WTC11 (cell line): Measurements from ENCODE around the gene MRC1. TPM values are rescaled to one million over a fixed set of nuclear protein-coding genes. Genes with fewer than 3 reads are reported as not detected.

ENCODE experiments used
- ATAC-seq: fragments of 200-7000 bp; cut with Tn5 transposase; 2 replicates; pipeline ENCODE4 v1.10.0; 2021; ENCODE audit warnings: mild to moderate bottlenecking, moderate library complexity
- CTCF ChIA-PET: fragments of 300-600 bp; sonication (Branson Sonifier 250); formaldehyde crosslinking; loops from one replicate; lab custom pipeline; 2021; ENCODE audit warnings: antibody characterized with exemption; lab: Charles Lee
- POLR2A ChIA-PET: fragments of 350-600 bp; sonication (Branson Sonifier 250); formaldehyde crosslinking; loops from one replicate; lab custom pipeline; 2021; ENCODE audit warnings: antibody characterized with exemption; lab: Charles Lee
- DNase-seq: peaks from one replicate; pipeline ENCODE4 v3.0.0; 2021; ENCODE audit warnings: low spot score
- H3K27ac Mint-ChIP-seq: 2 replicates; pipeline ENCODE4 v1.8.0; 2021; ENCODE audit warnings: mixed read lengths
- H3K27me3 Mint-ChIP-seq: 2 replicates; pipeline ENCODE4 v1.8.0; 2021; ENCODE audit warnings: low read depth, mild to moderate bottlenecking, moderate library complexity, mixed read lengths
- H3K36me3 Mint-ChIP-seq: 2 replicates; pipeline ENCODE4 v1.8.0; 2021; ENCODE audit warnings: mixed read lengths
- H3K4me1 Mint-ChIP-seq: 2 replicates; pipeline ENCODE4 v1.8.0; 2022; ENCODE audit warnings: mixed read lengths
- H3K4me3 Mint-ChIP-seq: 2 replicates; pipeline ENCODE4 v1.8.0; 2021; ENCODE audit warnings: mild to moderate bottlenecking, moderate library complexity, mixed read lengths
- H3K9me3 Mint-ChIP-seq: 2 replicates; pipeline ENCODE4 v1.8.0; 2021; ENCODE audit warnings: mixed read lengths
- CREM ChIP-seq: sonication (generic); formaldehyde crosslinking; IDR thresholded peaks from 2 replicates; pipeline ENCODE4 v1.8.1; 2022; ENCODE audit warnings: mild to moderate bottlenecking, missing genetic modification reagents, moderate library complexity
- JUN ChIP-seq: sonication (generic); formaldehyde crosslinking; IDR thresholded peaks from 2 replicates; pipeline ENCODE4 v1.8.0; 2023; ENCODE audit warnings: mild to moderate bottlenecking, missing genetic modification reagents
- MXD4 ChIP-seq: fragments of 250-450 bp; sonication (Bioruptor Pico); IDR thresholded peaks from 2 replicates; pipeline ENCODE4 v1.8.0; 2021; ENCODE audit warnings: mild to moderate bottlenecking, moderate library complexity, borderline replicate concordance
- NFE2L1 ChIP-seq: sonication (generic); formaldehyde crosslinking; IDR thresholded peaks from 2 replicates; pipeline ENCODE4 v1.8.1; 2023; ENCODE audit warnings: missing genetic modification reagents
- OVOL2 ChIP-seq: fragments of 250-450 bp; sonication (Bioruptor Pico); IDR thresholded peaks from 2 replicates; pipeline ENCODE4 v1.9.0; 2021; ENCODE audit warnings: mild to moderate bottlenecking, borderline replicate concordance
- TP53 ChIP-seq: sonication (generic); formaldehyde crosslinking; IDR thresholded peaks from 2 replicates; pipeline ENCODE4 v1.8.1; 2023; ENCODE audit warnings: mild to moderate bottlenecking, missing genetic modification reagents
- USF2 ChIP-seq: sonication (generic); formaldehyde crosslinking; IDR thresholded peaks from 2 replicates; pipeline ENCODE4 v1.8.1; 2023; ENCODE audit warnings: mild to moderate bottlenecking, missing genetic modification reagents, moderate library complexity
- ZSCAN18 ChIP-seq: fragments of 250-450 bp; sonication (Bioruptor Pico); IDR thresholded peaks from 2 replicates; pipeline ENCODE4 v2.1.2; 2022; ENCODE audit warnings: mild to moderate bottlenecking, moderate library complexity
- total RNA-seq: library from RNA; stranded (reverse); gene quantifications from 3 replicates; pipeline ENCODE4 v1.2.3, GENCODE V29; 2021
- TF ChIP-seq, protein P1 (sequence below): sonication (generic); formaldehyde crosslinking; IDR thresholded peaks from 2 replicates; pipeline ENCODE4 v1.8.1; 2023; ENCODE audit warnings: mild to moderate bottlenecking, missing genetic modification reagents
- TF ChIP-seq, protein P2 (sequence below): sonication (generic); formaldehyde crosslinking; IDR thresholded peaks from 2 replicates; pipeline ENCODE4 v1.8.1; 2023; ENCODE audit warnings: mild to moderate bottlenecking, missing genetic modification reagents, borderline replicate concordance
- TF ChIP-seq, protein P3 (sequence below): fragments of 250-450 bp; sonication (Bioruptor Pico); IDR thresholded peaks from 2 replicates; pipeline ENCODE4 v1.9.0; 2021; ENCODE audit warnings: mild to moderate bottlenecking, borderline replicate concordance

Gene MRC1
- total RNA-seq, 1 experiment from 2014 or later = 0.33 TPM

- TF ChIP-seq, protein P1, sequence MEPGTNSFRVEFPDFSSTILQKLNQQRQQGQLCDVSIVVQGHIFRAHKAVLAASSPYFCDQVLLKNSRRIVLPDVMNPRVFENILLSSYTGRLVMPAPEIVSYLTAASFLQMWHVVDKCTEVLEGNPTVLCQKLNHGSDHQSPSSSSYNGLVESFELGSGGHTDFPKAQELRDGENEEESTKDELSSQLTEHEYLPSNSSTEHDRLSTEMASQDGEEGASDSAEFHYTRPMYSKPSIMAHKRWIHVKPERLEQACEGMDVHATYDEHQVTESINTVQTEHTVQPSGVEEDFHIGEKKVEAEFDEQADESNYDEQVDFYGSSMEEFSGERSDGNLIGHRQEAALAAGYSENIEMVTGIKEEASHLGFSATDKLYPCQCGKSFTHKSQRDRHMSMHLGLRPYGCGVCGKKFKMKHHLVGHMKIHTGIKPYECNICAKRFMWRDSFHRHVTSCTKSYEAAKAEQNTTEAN = no peak
- TF ChIP-seq OVOL2 (CRISPR knock-in tag) (no peak), TP53 (no peak), ZSCAN18 (CRISPR knock-in tag) (no peak)
Measured at GRCh38 chr10:17811146-17811865, 2.2 kb downstream of the MRC1 start (continued).

DNA sequence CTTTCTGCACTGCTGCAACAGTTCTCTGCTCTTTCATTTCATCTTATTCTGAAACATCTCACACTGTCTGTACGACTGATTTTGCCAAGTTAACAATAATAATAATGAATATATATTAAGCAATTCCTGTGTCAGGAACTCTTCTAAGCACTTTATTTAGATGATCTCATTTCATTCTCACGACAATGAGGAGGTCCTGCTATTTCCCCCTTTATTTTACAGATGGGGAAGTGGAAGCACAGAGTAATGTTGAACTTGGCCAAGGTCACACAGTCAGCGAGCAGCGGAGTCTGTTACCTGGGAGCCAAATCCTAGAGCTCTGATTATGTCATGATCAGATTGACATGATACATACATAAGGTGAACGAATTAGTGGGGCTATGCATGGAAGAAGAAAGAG, 5.8 kb downstream of the MRC1 start:
- no peak overlapping the region for H3K27ac Mint-ChIP-seq
- ChIA-PET CTCF (interaction anchor here (1.4 kb wide), 1 partner anchor 11 kb away, joined by 4 read pairs; no protein-coding TSS in a partner anchor), POLR2A (no interaction called here)
- no peaks in the 10 kb centered on the region for H3K36me3 Mint-ChIP-seq
- H3K4me3 Mint-ChIP-seq = no peak overlapping the region
- H3K9me3 Mint-ChIP-seq = no peaks in the 10 kb centered on the region
- H3K4me1 Mint-ChIP-seq = no peaks in the 10 kb centered on the region; the same call in 1 of the 2 replicates
- TF ChIP-seq USF2 (CRISPR knock-in tag) = no peak
- TF ChIP-seq NFE2L1 (CRISPR knock-in tag) = no peak
- no peak for TF ChIP-seq MXD4 (CRISPR knock-in tag)
- TF ChIP-seq, protein P2, sequence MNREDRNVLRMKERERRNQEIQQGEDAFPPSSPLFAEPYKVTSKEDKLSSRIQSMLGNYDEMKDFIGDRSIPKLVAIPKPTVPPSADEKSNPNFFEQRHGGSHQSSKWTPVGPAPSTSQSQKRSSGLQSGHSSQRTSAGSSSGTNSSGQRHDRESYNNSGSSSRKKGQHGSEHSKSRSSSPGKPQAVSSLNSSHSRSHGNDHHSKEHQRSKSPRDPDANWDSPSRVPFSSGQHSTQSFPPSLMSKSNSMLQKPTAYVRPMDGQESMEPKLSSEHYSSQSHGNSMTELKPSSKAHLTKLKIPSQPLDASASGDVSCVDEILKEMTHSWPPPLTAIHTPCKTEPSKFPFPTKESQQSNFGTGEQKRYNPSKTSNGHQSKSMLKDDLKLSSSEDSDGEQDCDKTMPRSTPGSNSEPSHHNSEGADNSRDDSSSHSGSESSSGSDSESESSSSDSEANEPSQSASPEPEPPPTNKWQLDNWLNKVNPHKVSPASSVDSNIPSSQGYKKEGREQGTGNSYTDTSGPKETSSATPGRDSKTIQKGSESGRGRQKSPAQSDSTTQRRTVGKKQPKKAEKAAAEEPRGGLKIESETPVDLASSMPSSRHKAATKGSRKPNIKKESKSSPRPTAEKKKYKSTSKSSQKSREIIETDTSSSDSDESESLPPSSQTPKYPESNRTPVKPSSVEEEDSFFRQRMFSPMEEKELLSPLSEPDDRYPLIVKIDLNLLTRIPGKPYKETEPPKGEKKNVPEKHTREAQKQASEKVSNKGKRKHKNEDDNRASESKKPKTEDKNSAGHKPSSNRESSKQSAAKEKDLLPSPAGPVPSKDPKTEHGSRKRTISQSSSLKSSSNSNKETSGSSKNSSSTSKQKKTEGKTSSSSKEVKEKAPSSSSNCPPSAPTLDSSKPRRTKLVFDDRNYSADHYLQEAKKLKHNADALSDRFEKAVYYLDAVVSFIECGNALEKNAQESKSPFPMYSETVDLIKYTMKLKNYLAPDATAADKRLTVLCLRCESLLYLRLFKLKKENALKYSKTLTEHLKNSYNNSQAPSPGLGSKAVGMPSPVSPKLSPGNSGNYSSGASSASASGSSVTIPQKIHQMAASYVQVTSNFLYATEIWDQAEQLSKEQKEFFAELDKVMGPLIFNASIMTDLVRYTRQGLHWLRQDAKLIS = no peak
- no peak for TF ChIP-seq ZSCAN18 (CRISPR knock-in tag)
- no peak for TF ChIP-seq CREM (CRISPR knock-in tag)
- TF ChIP-seq JUN (CRISPR knock-in tag) = no peak
- TF ChIP-seq, protein P3, sequence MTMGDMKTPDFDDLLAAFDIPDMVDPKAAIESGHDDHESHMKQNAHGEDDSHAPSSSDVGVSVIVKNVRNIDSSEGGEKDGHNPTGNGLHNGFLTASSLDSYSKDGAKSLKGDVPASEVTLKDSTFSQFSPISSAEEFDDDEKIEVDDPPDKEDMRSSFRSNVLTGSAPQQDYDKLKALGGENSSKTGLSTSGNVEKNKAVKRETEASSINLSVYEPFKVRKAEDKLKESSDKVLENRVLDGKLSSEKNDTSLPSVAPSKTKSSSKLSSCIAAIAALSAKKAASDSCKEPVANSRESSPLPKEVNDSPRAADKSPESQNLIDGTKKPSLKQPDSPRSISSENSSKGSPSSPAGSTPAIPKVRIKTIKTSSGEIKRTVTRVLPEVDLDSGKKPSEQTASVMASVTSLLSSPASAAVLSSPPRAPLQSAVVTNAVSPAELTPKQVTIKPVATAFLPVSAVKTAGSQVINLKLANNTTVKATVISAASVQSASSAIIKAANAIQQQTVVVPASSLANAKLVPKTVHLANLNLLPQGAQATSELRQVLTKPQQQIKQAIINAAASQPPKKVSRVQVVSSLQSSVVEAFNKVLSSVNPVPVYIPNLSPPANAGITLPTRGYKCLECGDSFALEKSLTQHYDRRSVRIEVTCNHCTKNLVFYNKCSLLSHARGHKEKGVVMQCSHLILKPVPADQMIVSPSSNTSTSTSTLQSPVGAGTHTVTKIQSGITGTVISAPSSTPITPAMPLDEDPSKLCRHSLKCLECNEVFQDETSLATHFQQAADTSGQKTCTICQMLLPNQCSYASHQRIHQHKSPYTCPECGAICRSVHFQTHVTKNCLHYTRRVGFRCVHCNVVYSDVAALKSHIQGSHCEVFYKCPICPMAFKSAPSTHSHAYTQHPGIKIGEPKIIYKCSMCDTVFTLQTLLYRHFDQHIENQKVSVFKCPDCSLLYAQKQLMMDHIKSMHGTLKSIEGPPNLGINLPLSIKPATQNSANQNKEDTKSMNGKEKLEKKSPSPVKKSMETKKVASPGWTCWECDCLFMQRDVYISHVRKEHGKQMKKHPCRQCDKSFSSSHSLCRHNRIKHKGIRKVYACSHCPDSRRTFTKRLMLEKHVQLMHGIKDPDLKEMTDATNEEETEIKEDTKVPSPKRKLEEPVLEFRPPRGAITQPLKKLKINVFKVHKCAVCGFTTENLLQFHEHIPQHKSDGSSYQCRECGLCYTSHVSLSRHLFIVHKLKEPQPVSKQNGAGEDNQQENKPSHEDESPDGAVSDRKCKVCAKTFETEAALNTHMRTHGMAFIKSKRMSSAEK (CRISPR knock-in tag) = no peak
- no peaks in the 10 kb centered on the region for H3K27me3 Mint-ChIP-seq
- DNase-seq = no peak
- no peak for ATAC-seq
